HepG2 (cell line): ENCODE measurements around the gene FAM53C. TPM values are rescaled to one million over a fixed set of nuclear protein-coding genes. Genes with fewer than 3 reads are reported as not detected.

Experiments used
- DMAP1 ChIP-seq: IDR thresholded peaks from 2 replicates; pipeline ENCODE4 v1.6.1; 2016
- ELF3 ChIP-seq: IDR thresholded peaks from 2 replicates; pipeline ENCODE4 v1.6.1; 2016; ENCODE audit warnings: missing genetic modification reagents, missing compliant biosample characterization
- FOSL1 ChIP-seq: sonication (generic); formaldehyde crosslinking; IDR thresholded peaks from 2 replicates; pipeline ENCODE4 v1.9.0; 2021; ENCODE audit warnings: missing genetic modification reagents, borderline replicate concordance
- JUND ChIP-seq: sonication (generic); formaldehyde crosslinking; IDR thresholded peaks from 2 replicates; pipeline ENCODE4 v1.8.0; 2022; ENCODE audit warnings: mild to moderate bottlenecking, missing genetic modification reagents
- KLF12 ChIP-seq: sonication (generic); formaldehyde crosslinking; IDR thresholded peaks from 2 replicates; pipeline ENCODE4 v1.4.0; 2020; ENCODE audit warnings: missing genetic modification reagents, borderline replicate concordance
- MED13 ChIP-seq: sonication (generic); formaldehyde crosslinking; IDR thresholded peaks from 2 replicates; pipeline ENCODE4 v1.5.0; 2020; ENCODE audit warnings: missing genetic modification reagents
- NFE2L1 ChIP-seq: sonication (generic); formaldehyde crosslinking; IDR thresholded peaks from 2 replicates; pipeline ENCODE4 v1.4.0; 2020; ENCODE audit warnings: missing genetic modification reagents, mild to moderate bottlenecking, borderline replicate concordance
- NFKBIZ ChIP-seq: IDR thresholded peaks from 2 replicates; pipeline ENCODE4 v1.6.1; 2018; ENCODE audit warnings: missing genetic modification reagents, missing compliant biosample characterization
- NR2C2 ChIP-seq: sonication (generic); formaldehyde crosslinking; IDR thresholded peaks from 2 replicates; pipeline ENCODE4 v1.4.0; 2020; ENCODE audit warnings: missing genetic modification reagents, mild to moderate bottlenecking, moderate library complexity, borderline replicate concordance
- SMAD3 ChIP-seq: sonication (generic); formaldehyde crosslinking; IDR thresholded peaks from 2 replicates; pipeline ENCODE4 v1.4.0; 2020; ENCODE audit warnings: missing genetic modification reagents
- STAG1 ChIP-seq: sonication (generic); formaldehyde crosslinking; IDR thresholded peaks from 2 replicates; pipeline ENCODE4 v1.4.0; 2020; ENCODE audit warnings: missing genetic modification reagents
- ZFAT ChIP-seq: sonication (generic); formaldehyde crosslinking; conservative IDR thresholded peaks from 2 replicates; pipeline ENCODE4 v1.8.1; 2023; ENCODE audit warnings: missing genetic modification reagents, inconsistent platforms
- ZNF329 ChIP-seq: sonication (generic); formaldehyde crosslinking; IDR thresholded peaks from 2 replicates; pipeline ENCODE4 v1.9.0; 2021; ENCODE audit warnings: low read depth, mild to moderate bottlenecking, missing genetic modification reagents
- ZNF557 ChIP-seq: sonication (generic); formaldehyde crosslinking; IDR thresholded peaks from 2 replicates; pipeline ENCODE4 v1.4.0; 2020; ENCODE audit warnings: missing genetic modification reagents
- ZNF598 ChIP-seq: sonication (generic); formaldehyde crosslinking; IDR thresholded peaks from 2 replicates; pipeline ENCODE4 v1.5.1; 2020; ENCODE audit warnings: mild to moderate bottlenecking, missing genetic modification reagents, borderline replicate concordance
- ZNF629 ChIP-seq: sonication (generic); formaldehyde crosslinking; conservative IDR thresholded peaks from 2 replicates; pipeline ENCODE4 v1.5.0; 2020; ENCODE audit warnings: missing genetic modification reagents
- polyA plus RNA-seq, 8 experiments: library from polyadenylated mRNA; depleted of rRNA in 3 of 8; stranded (reverse) in 7 of 8; unstranded in 1 of 8; fragments of >200 nt; fragmentation: Illumina TruSeq in 4 of 8; extraction: Trizol in 4 of 8; gene quantifications; 2 replicates each; pipeline versions ENCODE4 v1.2.1 to v1.2.3, GENCODE V29; 2011 to 2016; ENCODE audit warnings: low read depth in 4 of 8, missing spikeins in 1 of 8, mixed read lengths in 1 of 8; ENCODE audit not compliant: insufficient read depth in 1 of 8
- total RNA-seq, 5 experiments: library from RNA; depleted of rRNA; stranded (reverse); fragments of >200 nt; fragmentation: Illumina TruSeq; extraction: Trizol; gene quantifications; 2 replicates each; pipeline ENCODE4 v1.2.3, GENCODE V29; 2016; ENCODE audit warnings: low read depth in 1 of 5
- TF ChIP-seq, protein P1 (sequence below), 2 experiments: sonication (generic) in 1 of 2; formaldehyde crosslinking in 1 of 2; IDR thresholded peaks; 2 replicates each; pipeline versions ENCODE4 v1.6.1 to v1.9.0; 2014 to 2022; ENCODE audit warnings: antibody characterized with exemption in 1 of 2, borderline replicate concordance in 1 of 2, inconsistent platforms in 1 of 2, low read depth in 1 of 2, missing genetic modification reagents in 1 of 2
- TF ChIP-seq, protein P2 (sequence below): sonication (generic); formaldehyde crosslinking; IDR thresholded peaks from 2 replicates; pipeline ENCODE4 v1.8.0; 2022; ENCODE audit warnings: missing genetic modification reagents, mild to moderate bottlenecking, borderline replicate concordance
- TF ChIP-seq, protein P3 (sequence below): sonication (generic); formaldehyde crosslinking; IDR thresholded peaks from 2 replicates; pipeline ENCODE4 v1.4.0; 2020; ENCODE audit warnings: mild to moderate bottlenecking, missing genetic modification reagents
- TF ChIP-seq, protein P4 (sequence below): sonication (generic); formaldehyde crosslinking; IDR thresholded peaks from 2 replicates; pipeline ENCODE4 v1.4.0; 2020; ENCODE audit warnings: low read depth, mild to moderate bottlenecking, missing genetic modification reagents

FAM53C gene
- total and polyA plus RNA-seq, 2 of the 13 experiments (the other 11 are each of a cell fraction or from before 2014, with no cell fraction given), result 26.9 to 30.1 TPM

DNA sequence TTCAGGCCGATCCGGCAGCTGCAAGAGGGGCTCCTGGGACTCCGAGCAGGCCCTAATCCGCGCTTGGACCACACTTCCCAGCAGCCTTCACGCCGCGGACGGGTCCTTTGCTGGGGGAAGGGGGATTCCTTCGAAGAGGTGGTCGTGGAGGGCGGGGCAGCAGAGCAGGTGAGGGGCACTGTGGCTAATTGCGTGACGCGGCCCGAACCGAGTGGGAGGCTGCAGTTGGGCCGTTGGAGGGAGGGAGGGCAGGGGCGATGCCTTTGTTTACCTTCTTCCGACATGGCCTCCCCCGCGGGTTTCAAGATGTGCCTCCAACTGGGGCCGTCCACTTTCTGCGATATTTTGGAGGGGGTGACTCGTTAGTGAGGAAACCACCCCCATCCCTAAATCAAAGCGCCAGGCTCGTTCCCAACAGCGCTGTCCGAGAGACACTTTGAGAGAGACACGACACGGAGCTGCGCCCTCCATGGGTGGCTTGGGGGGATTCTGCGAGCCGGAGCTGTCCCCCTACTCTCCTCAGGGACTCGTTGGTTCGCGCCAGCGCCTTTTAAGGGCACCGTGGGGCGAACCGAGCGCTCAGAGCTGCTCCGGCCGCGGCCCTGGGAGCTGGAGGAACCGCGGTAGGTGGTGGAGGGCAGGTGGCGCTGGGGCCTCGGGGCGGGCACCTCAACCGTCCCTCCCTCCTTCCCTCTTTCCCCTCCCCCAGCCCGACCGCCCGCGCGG lies at the start of gene FAM53C (continued):
- TF ChIP-seq, protein P1, sequence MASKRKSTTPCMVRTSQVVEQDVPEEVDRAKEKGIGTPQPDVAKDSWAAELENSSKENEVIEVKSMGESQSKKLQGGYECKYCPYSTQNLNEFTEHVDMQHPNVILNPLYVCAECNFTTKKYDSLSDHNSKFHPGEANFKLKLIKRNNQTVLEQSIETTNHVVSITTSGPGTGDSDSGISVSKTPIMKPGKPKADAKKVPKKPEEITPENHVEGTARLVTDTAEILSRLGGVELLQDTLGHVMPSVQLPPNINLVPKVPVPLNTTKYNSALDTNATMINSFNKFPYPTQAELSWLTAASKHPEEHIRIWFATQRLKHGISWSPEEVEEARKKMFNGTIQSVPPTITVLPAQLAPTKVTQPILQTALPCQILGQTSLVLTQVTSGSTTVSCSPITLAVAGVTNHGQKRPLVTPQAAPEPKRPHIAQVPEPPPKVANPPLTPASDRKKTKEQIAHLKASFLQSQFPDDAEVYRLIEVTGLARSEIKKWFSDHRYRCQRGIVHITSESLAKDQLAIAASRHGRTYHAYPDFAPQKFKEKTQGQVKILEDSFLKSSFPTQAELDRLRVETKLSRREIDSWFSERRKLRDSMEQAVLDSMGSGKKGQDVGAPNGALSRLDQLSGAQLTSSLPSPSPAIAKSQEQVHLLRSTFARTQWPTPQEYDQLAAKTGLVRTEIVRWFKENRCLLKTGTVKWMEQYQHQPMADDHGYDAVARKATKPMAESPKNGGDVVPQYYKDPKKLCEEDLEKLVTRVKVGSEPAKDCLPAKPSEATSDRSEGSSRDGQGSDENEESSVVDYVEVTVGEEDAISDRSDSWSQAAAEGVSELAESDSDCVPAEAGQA (IDR thresholded peaks at IDR 0.05; ENCODE audit: low read depth), result peak; percentile 41; the same call in 1 of the 2 replicates
- TF ChIP-seq, protein P1 (CRISPR knock-in tag; IDR thresholded peaks at IDR 0.05; ENCODE audit: borderline replicate concordance), result 0 out of 2 replicates have a peak, but pooled peaks have one; percentile 31
- TF ChIP-seq, protein P2, sequence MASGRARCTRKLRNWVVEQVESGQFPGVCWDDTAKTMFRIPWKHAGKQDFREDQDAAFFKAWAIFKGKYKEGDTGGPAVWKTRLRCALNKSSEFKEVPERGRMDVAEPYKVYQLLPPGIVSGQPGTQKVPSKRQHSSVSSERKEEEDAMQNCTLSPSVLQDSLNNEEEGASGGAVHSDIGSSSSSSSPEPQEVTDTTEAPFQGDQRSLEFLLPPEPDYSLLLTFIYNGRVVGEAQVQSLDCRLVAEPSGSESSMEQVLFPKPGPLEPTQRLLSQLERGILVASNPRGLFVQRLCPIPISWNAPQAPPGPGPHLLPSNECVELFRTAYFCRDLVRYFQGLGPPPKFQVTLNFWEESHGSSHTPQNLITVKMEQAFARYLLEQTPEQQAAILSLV (CRISPR knock-in tag), result peak; percentile 63; the same call in 1 of the 2 replicates
- TF ChIP-seq ZNF329 (CRISPR knock-in tag) (0 out of 2 replicates have a peak, but pooled peaks have one; percentile 60), FOSL1 (CRISPR knock-in tag) (no peak), NFE2L1 (no peak), ZNF557 (CRISPR knock-in tag) (no peak; the same call in 1 of the 2 replicates), ZFAT (CRISPR knock-in tag) (no peak), JUND (CRISPR knock-in tag) (0 out of 2 replicates have a peak, but pooled peaks have one; percentile 47), DMAP1 (no peak; the same call in 1 of the 2 replicates), ZNF598 (CRISPR knock-in tag) (no peak), MED13 (CRISPR knock-in tag) (peak; percentile 66; the same call in 1 of the 2 replicates), ZNF629 (CRISPR knock-in tag) (0 out of 2 replicates have a peak, but pooled peaks have one; percentile 19), KLF12 (CRISPR knock-in tag) (peak; percentile 80; the same call in 1 of the 2 replicates), STAG1 (CRISPR knock-in tag) (no peak; the same call in 1 of the 2 replicates), NR2C2 (peak; percentile 47; the same call in 1 of the 2 replicates), SMAD3 (CRISPR knock-in tag) (peak; percentile 62; the same call in 1 of the 2 replicates), ELF3 (CRISPR knock-in tag) (peak; percentile 79), NFKBIZ (CRISPR knock-in tag) (peak; percentile 56; the same call in 1 of the 2 replicates)
- TF ChIP-seq, protein P3, sequence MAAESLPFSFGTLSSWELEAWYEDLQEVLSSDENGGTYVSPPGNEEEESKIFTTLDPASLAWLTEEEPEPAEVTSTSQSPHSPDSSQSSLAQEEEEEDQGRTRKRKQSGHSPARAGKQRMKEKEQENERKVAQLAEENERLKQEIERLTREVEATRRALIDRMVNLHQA (CRISPR knock-in tag), result no peak
- TF ChIP-seq, protein P4, sequence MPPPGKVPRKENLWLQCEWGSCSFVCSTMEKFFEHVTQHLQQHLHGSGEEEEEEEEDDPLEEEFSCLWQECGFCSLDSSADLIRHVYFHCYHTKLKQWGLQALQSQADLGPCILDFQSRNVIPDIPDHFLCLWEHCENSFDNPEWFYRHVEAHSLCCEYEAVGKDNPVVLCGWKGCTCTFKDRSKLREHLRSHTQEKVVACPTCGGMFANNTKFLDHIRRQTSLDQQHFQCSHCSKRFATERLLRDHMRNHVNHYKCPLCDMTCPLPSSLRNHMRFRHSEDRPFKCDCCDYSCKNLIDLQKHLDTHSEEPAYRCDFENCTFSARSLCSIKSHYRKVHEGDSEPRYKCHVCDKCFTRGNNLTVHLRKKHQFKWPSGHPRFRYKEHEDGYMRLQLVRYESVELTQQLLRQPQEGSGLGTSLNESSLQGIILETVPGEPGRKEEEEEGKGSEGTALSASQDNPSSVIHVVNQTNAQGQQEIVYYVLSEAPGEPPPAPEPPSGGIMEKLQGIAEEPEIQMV (CRISPR knock-in tag), result 0 out of 2 replicates have a peak, but pooled peaks have one; percentile 8
